ENCODE results near the gene ITM2B. TPM values are rescaled to one million over a fixed set of nuclear protein-coding genes. Genes with fewer than 3 reads are reported as not detected.

The ITM2B gene
- total RNA-seq, 1 experiment from 2014 or later = 178 TPM

DNA sequence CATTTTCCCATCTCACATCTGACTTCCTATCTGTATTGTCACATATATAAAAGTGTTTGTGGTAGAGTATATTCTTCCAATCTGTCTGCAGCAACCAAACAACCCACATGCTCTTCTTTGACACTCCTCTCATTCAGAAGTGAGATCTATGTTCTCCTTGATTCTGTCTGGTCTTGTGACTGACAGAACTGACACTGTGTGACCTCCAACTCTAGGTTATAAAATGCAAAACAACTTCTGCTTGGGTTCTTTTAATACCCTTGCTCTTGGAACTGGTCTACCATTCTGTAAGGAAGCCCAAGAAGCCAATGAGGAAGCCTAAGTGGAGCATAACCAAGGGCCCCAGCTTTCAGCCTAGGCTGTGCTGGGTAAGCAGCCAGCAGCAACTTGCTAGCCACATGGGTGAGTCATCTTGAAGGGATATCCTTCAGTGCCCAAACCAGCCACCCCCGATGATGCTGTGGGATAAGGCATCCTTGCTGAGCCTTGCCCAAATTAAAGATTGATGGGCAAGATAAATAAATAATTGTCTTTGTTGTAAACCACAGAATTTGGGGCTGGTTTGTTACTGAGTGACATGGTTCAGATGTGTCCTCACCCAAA, 18.4 kb upstream of the ITM2B start:
- H3K4me1 Mint-ChIP-seq = 0 out of 2 replicates have a peak, but pooled peaks cover 2% of the 10 kb centered on the region
- CTCF ChIA-PET = no interaction called here
- H3K4me3 Mint-ChIP-seq = no peak overlapping the region

More for the DNA sequence above, 18.4 kb upstream of the ITM2B start:
- POLR2A ChIA-PET = no interaction called here
- TF ChIP-seq ZBTB21 (CRISPR knock-in tag; IDR thresholded peaks at IDR 0.05; ENCODE audit: borderline replicate concordance) (no peak), TP53 (CRISPR knock-in tag; IDR thresholded peaks at IDR 0.05) (no peak), NR1H2 (CRISPR knock-in tag; IDR thresholded peaks at IDR 0.05) (no peak), ZNF138 (CRISPR knock-in tag; conservative IDR thresholded peaks at IDR 0.05) (no peak), ERG (CRISPR knock-in tag; IDR thresholded peaks at IDR 0.05) (no peak), ZNF396 (CRISPR knock-in tag; IDR thresholded peaks at IDR 0.05; ENCODE audit: borderline replicate concordance) (no peak), FOXP1 (CRISPR knock-in tag; IDR thresholded peaks at IDR 0.05; ENCODE audit: borderline replicate concordance) (no peak), SP1 (CRISPR knock-in tag; conservative IDR thresholded peaks at IDR 0.05) (no peak), KAT7 (CRISPR knock-in tag; IDR thresholded peaks at IDR 0.05; ENCODE audit: borderline replicate concordance) (no peak), OVOL2 (CRISPR knock-in tag; IDR thresholded peaks at IDR 0.05; ENCODE audit: borderline replicate concordance) (no peak), ZNF281 (CRISPR knock-in tag; IDR thresholded peaks at IDR 0.05) (no peak), NFATC4 (CRISPR knock-in tag; IDR thresholded peaks at IDR 0.05) (no peak), PRDM15 (CRISPR knock-in tag; IDR thresholded peaks at IDR 0.05) (no peak), ZNF121 (CRISPR knock-in tag; IDR thresholded peaks at IDR 0.05) (no peak), ZNF512 (CRISPR knock-in tag; IDR thresholded peaks at IDR 0.05; ENCODE audit: borderline replicate concordance) (no peak)
- TF ChIP-seq, protein P1, sequence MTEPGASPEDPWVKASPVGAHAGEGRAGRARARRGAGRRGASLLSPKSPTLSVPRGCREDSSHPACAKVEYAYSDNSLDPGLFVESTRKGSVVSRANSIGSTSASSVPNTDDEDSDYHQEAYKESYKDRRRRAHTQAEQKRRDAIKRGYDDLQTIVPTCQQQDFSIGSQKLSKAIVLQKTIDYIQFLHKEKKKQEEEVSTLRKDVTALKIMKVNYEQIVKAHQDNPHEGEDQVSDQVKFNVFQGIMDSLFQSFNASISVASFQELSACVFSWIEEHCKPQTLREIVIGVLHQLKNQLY (CRISPR knock-in tag; IDR thresholded peaks at IDR 0.05) = no peak
- TF ChIP-seq, protein P2, sequence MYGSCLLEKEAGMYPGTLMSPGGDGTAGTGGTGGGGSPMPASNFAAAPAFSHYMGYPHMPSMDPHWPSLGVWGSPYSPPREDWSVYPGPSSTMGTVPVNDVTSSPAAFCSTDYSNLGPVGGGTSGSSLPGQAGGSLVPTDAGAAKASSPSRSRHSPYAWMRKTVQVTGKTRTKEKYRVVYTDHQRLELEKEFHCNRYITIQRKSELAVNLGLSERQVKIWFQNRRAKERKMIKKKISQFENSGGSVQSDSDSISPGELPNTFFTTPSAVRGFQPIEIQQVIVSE (CRISPR knock-in tag; IDR thresholded peaks at IDR 0.05; ENCODE audit: borderline replicate concordance) = no peak
- TF ChIP-seq, protein P3, sequence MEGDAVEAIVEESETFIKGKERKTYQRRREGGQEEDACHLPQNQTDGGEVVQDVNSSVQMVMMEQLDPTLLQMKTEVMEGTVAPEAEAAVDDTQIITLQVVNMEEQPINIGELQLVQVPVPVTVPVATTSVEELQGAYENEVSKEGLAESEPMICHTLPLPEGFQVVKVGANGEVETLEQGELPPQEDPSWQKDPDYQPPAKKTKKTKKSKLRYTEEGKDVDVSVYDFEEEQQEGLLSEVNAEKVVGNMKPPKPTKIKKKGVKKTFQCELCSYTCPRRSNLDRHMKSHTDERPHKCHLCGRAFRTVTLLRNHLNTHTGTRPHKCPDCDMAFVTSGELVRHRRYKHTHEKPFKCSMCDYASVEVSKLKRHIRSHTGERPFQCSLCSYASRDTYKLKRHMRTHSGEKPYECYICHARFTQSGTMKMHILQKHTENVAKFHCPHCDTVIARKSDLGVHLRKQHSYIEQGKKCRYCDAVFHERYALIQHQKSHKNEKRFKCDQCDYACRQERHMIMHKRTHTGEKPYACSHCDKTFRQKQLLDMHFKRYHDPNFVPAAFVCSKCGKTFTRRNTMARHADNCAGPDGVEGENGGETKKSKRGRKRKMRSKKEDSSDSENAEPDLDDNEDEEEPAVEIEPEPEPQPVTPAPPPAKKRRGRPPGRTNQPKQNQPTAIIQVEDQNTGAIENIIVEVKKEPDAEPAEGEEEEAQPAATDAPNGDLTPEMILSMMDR (IDR thresholded peaks at IDR 0.05) = no peak
- no peak overlapping the region for H3K27ac Mint-ChIP-seq
- ATAC-seq = no peak
- H3K36me3 Mint-ChIP-seq = peaks cover 18% of the 10 kb centered on the region
- H3K27me3 Mint-ChIP-seq (ENCODE audit: low read depth) = no peaks in the 10 kb centered on the region; the same call in 1 of the 2 replicates
- DNase-seq (ENCODE audit: low spot score) = no peak
- peaks cover 27% of the 10 kb centered on the region for H3K9me3 Mint-ChIP-seq
